GM12878 (cell line): ENCODE measurements around the gene NIPAL1. TPM values are rescaled to one million over a fixed set of nuclear protein-coding genes. Genes with fewer than 3 reads are reported as not detected.

ENCODE experiments used
- ATAC-seq: fragments of 200-7000 bp; cut with Tn5 transposase; 3 replicates; pipeline ENCODE4 v1.9.1; 2020; ENCODE audit warnings: mild to moderate bottlenecking, moderate library complexity
- BruUV-seq: library from RNA; stranded (reverse); fragments of 400-500 nt; replicated peaks from 2 replicates; lab custom pipeline; 2021; lab: Mats Ljungman, UMichigan
- CTCF ChIA-PET: fragments of 300-600 bp; sonication (Branson Sonifier 250); formaldehyde crosslinking; extraction: SDS; loops from one replicate; lab custom pipeline; 2021; ENCODE audit warnings: inconsistent platforms; lab: Yijun Ruan, JAX
- POLR2A ChIA-PET: fragments of 350-600 bp; formaldehyde crosslinking; extraction: SDS; loops from one replicate; lab custom pipeline; 2021; ENCODE audit warnings: inconsistent platforms; lab: Charles Lee
- RAD21 ChIA-PET: fragments of 300-600 bp; sonication (Branson Sonifier 250); formaldehyde crosslinking; loops from one replicate; lab custom pipeline; 2023; ENCODE audit warnings: antibody characterized with exemption; ENCODE audit not compliant: unreplicated experiment; lab: Charles Lee
- SMC1A ChIA-PET: fragments of 300-600 bp; sonication (Branson Sonifier 250); formaldehyde crosslinking; loops from one replicate; lab custom pipeline; 2023; ENCODE audit not compliant: unreplicated experiment, uncharacterized antibody; lab: Charles Lee
- DNase-seq: peaks from one replicate; pipeline ENCODE4 v3.0.0-alpha.2; 2011; ENCODE audit warnings: low read depth, low spot score
- FAIRE-seq: peaks from 3 replicates; lab custom pipeline; 2011; peaks lifted over from hg19 to GRCh38; lab: Jason Lieb, UNC
- H2AFZ ChIP-seq: 2 replicates; pipeline ENCODE4 v1.6.0; 2011; ENCODE audit warnings: low read depth, low read length, control low read depth; ENCODE audit not compliant: control insufficient read depth
- H3K27ac ChIP-seq: 2 replicates; pipeline ENCODE4 v1.5.1; 2011; ENCODE audit warnings: control low read depth; ENCODE audit not compliant: control insufficient read depth, insufficient read depth
- H3K27me3 ChIP-seq, 2 experiments: replicated peaks in 1 of 2; 2 replicates each; pipeline versions ENCODE4 v1.6.0 to v1.6.1; 2011; ENCODE audit warnings: low read length in 1 of 2; ENCODE audit not compliant: control insufficient read depth in 2 of 2, insufficient read depth in 2 of 2
- H3K36me3 ChIP-seq, 2 experiments: 2 replicates each; pipeline ENCODE4 v1.5.1; 2011; ENCODE audit warnings: low read length in 1 of 2; ENCODE audit not compliant: control insufficient read depth in 2 of 2, insufficient read depth in 2 of 2
- H3K4me1 ChIP-seq: 2 replicates; pipeline ENCODE4 v1.6.1; 2011; ENCODE audit warnings: mild to moderate bottlenecking, low read length, moderate library complexity, mixed read lengths; ENCODE audit not compliant: control insufficient read depth, insufficient read depth
- H3K4me2 ChIP-seq: 2 replicates; pipeline ENCODE4 v1.6.0; 2011; ENCODE audit warnings: control low read depth; ENCODE audit not compliant: control insufficient read depth, insufficient read depth
- H3K4me3 ChIP-seq: fragments of 200-600 bp; sonication (generic); 2 replicates; pipeline ENCODE4 v1.5.1; 2016
- H3K79me2 ChIP-seq: 2 replicates; pipeline ENCODE4 v1.6.0; 2011; ENCODE audit warnings: low read length; ENCODE audit not compliant: control insufficient read depth, insufficient read depth
- H3K9ac ChIP-seq: 2 replicates; pipeline ENCODE4 v1.8.0; 2011; ENCODE audit warnings: low read length, control low read depth, mixed read lengths; ENCODE audit not compliant: control insufficient read depth, insufficient read depth
- H3K9me3 ChIP-seq: replicated peaks from 3 replicates; pipeline ENCODE4 v1.5.1; 2011; ENCODE audit warnings: mild to moderate bottlenecking, low read length; ENCODE audit not compliant: control insufficient read depth, insufficient read depth
- H4K20me1 ChIP-seq: 2 replicates; pipeline ENCODE4 v1.6.0; 2011; ENCODE audit not compliant: control insufficient read depth, insufficient read depth
- ATF3 ChIP-seq: IDR thresholded peaks from 2 replicates; pipeline ENCODE4 v1.6.1; 2011; ENCODE audit warnings: low read depth, mild to moderate bottlenecking, low read length, moderate library complexity, borderline replicate concordance; ENCODE audit errors: extremely low read depth
- PKNOX1 ChIP-seq: fragments of 450-650 bp; IDR thresholded peaks from 2 replicates; pipeline ENCODE4 v1.6.1; 2016; ENCODE audit warnings: mild to moderate bottlenecking
- POLR2AphosphoS5 ChIP-seq: IDR thresholded peaks from 2 replicates; pipeline ENCODE4 v1.6.1; 2011; ENCODE audit warnings: mild to moderate bottlenecking, low read length, inconsistent platforms
- RAD51 ChIP-seq: fragments of 450-650 bp; IDR thresholded peaks from 2 replicates; pipeline ENCODE4 v1.6.1; 2016; ENCODE audit warnings: moderate library complexity, mild to moderate bottlenecking, inconsistent platforms
- SMAD5 ChIP-seq: IDR thresholded peaks from 2 replicates; pipeline ENCODE4 v1.6.1; 2016; ENCODE audit warnings: antibody characterized with exemption, low read depth
- STAT3 ChIP-seq: IDR thresholded peaks from 2 replicates; pipeline ENCODE4 v1.6.1; 2011; ENCODE audit warnings: low read depth, low read length, improper control_type of control experiment
- ZBTB40 ChIP-seq: fragments of 450-650 bp; IDR thresholded peaks from 2 replicates; pipeline ENCODE4 v1.6.1; 2016; ENCODE audit warnings: mild to moderate bottlenecking, moderate library complexity, borderline replicate concordance
- WGBS: methylation state at CpG from one replicate; pipeline ENCODE4 v1.1.6; 2016; ENCODE audit warnings: low lambda C conversion rate; ENCODE audit not compliant: insufficient replicate concordance, insufficient coverage; ENCODE audit errors: missing lambda C conversion rate; 5-methylcytosine and 5-hydroxymethylcytosine counted together
- in situ Hi-C: fragments of 300-500 bp; cut with MboI; formaldehyde crosslinking; loops from 9 replicates; pipeline ENCODE4 v1.14.3; 2018; ENCODE audit warnings: mixed read lengths
- intact Hi-C: fragments of 100-400 bp; cut with micrococcal nuclease; formaldehyde crosslinking; loops from one replicate; pipeline ENCODE4 v1.14.2; 2022; ENCODE audit not compliant: unreplicated experiment
- polyA plus RNA-seq, 11 experiments: library from polyadenylated mRNA; depleted of rRNA in 4 of 11; unstranded in 6 of 11; stranded (reverse) in 5 of 11; fragments of >200 nt; fragmentation: Nextera tagmentation in 4 of 11; fragmentation: Illumina TruSeq in 1 of 11; extraction: Ambion mirVana in 4 of 11; extraction: Trizol in 1 of 11; gene quantifications; 1 replicate in 1 of 11; 2 replicates in 10 of 11; pipeline versions ENCODE4 v1.2.1 to v1.2.3, GENCODE V29; 2011 to 2016; ENCODE audit warnings: inconsistent platforms in 2 of 11, missing spikeins in 2 of 11, low read depth in 1 of 11
- total RNA-seq, 4 experiments: library from RNA; depleted of rRNA in 3 of 4; stranded (reverse); fragments of >200 nt in 3 of 4; fragmentation: Illumina TruSeq in 1 of 4; extraction: Trizol in 1 of 4; gene quantifications; 2 replicates each; pipeline versions ENCODE4 v1.2.1 to v1.2.3, GENCODE V29; 2013 to 2021

The NIPAL1 gene
- total and polyA plus RNA-seq, 10 of the 15 experiments (the other 5 are each of a cell fraction or from before 2014, with no cell fraction given), result 0.46 to 9.7 (median 5.9) TPM

GRCh38 chr4:48079972-48080391 lies 63.4 kb downstream of the NIPAL1 start (continued):
- no peak for TF ChIP-seq RAD51
- TF ChIP-seq, all 136 proteins: peak for 0

DNA sequence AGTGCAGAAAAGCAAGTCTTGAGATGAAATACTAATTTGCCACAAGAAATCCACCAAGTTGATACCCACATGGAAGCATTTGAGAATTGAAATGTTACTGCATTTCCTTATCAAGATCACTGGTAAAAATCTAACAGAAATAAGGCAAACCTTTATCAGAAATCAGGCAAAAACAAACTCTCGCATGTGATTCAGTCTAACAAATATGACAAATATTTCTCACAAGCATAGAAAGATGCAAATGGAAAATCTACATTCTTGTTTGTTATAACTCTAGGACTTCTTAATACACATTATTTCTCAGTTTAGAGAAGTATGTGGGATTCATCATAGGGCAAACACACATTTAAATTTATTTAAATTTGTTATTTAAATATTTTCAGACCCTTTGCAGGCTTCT lies 64.6 kb downstream of the NIPAL1 start:
- Histone ChIP-seq H3K27ac (no peak overlapping the region), H3K4me2 (no peak overlapping the region), H3K27me3 (no peaks in the 10 kb centered on the region), H3K9me3 (no peaks in the 10 kb centered on the region), H4K20me1 (no peaks in the 10 kb centered on the region), H3K4me3 (no peak overlapping the region), H3K9ac (no peak overlapping the region), H3K79me2 (no peaks in the 10 kb centered on the region), H2AFZ (no peak overlapping the region)
- RAD21 ChIA-PET, result no interaction called here
- SMC1A ChIA-PET, result no interaction called here
- ATAC-seq (no peak), DNase-seq (no peak), FAIRE-seq (no peak)
- CTCF ChIA-PET, result no interaction called here
- 91% methylated on average over 1 of the region's 1 CpG for WGBS
- intact Hi-C loops, result loop anchor here (10.0 kb wide), 1 partner anchor 396 kb away; no protein-coding TSS in a partner anchor
- in situ Hi-C loops, result loop anchor here (5.0 to 10.0 kb wide), 2 partner anchors 74 to 396 kb away; no protein-coding TSS in a partner anchor
- TF ChIP-seq STAT3 (no peak), ZBTB40 (no peak), SMAD5 (no peak), POLR2AphosphoS5 (no peak), ATF3 (no peak), PKNOX1 (no peak)
- TF ChIP-seq, all 136 proteins: peak for 0
- POLR2A ChIA-PET, result no interaction called here
- no TSS peak for BruUV-seq
- no peaks in the 10 kb centered on the region for H3K36me3 ChIP-seq
- H3K4me1 ChIP-seq, result no peaks in the 10 kb centered on the region; the same call in 1 of the 2 replicates
